HG02588 (cell line): ENCODE measurements around the gene ETS1.

Experiments
- ATAC-seq: cut with Tn5 transposase; IDR thresholded peaks from one replicate; pipeline ENCODE4 v1.9.1; 2021; ENCODE audit warnings: mild to moderate bottlenecking, moderate library complexity; ENCODE audit not compliant: unreplicated experiment

Gene ETS1

GRCh38 chr11:128548649-128549255 lies 38.6 kb downstream of the ETS1 start:
- no peak for ATAC-seq

- ATAC-seq: no peak
These were observed 39.3 kb downstream of the ETS1 start for GRCh38 chr11:128547946-128548648.

- ATAC-seq: no peak
These were observed 40.4 kb downstream of the ETS1 start for GRCh38 chr11:128546916-128547315.

GRCh38 chr11:128544471-128545051 lies 42.8 kb downstream of the ETS1 start:
- no peak for ATAC-seq

- ATAC-seq: no peak
These were observed 46.9 kb downstream of the ETS1 start for GRCh38 chr11:128540469-128540868.

- ATAC-seq: no peak
These were observed 50.9 kb downstream of the ETS1 start for GRCh38 chr11:128536506-128536905.

- no peak for ATAC-seq
These were observed 51.6 kb downstream of the ETS1 start for GRCh38 chr11:128535468-128536457.

- no peak for ATAC-seq
These were observed 53.9 kb downstream of the ETS1 start for GRCh38 chr11:128533472-128533871.

GRCh38 chr11:128532572-128533091 lies 54.7 kb downstream of the ETS1 start:
- no peak for ATAC-seq

GRCh38 chr11:128532016-128532571 lies 55.3 kb downstream of the ETS1 start:
- no peak for ATAC-seq

- no peak for ATAC-seq
These were observed 55.8 kb downstream of the ETS1 start for GRCh38 chr11:128531588-128531987.

GRCh38 chr11:128530118-128531074 lies 57.0 kb downstream of the ETS1 start:
- ATAC-seq: no peak

GRCh38 chr11:128528294-128528693 lies 59.1 kb downstream of the ETS1 start:
- no peak for ATAC-seq

- no peak for ATAC-seq
These were observed 60.3 kb downstream of the ETS1 start for GRCh38 chr11:128527046-128527445.

GRCh38 chr11:128525411-128526243 lies 61.7 kb downstream of the ETS1 start:
- ATAC-seq: no peak

- ATAC-seq: no peak
These were observed 63.2 kb downstream of the ETS1 start for GRCh38 chr11:128524172-128524571.

GRCh38 chr11:128523641-128524040 lies 63.7 kb downstream of the ETS1 start:
- no peak for ATAC-seq

GRCh38 chr11:128522943-128523518 lies 64.3 kb downstream of the ETS1 start:
- ATAC-seq: no peak
